ENCODE measurements around the gene MXRA8.
A peak's percentile ranks its signal among the peaks of the same experiment; 100 is the strongest.

The MXRA8 gene

DNA sequence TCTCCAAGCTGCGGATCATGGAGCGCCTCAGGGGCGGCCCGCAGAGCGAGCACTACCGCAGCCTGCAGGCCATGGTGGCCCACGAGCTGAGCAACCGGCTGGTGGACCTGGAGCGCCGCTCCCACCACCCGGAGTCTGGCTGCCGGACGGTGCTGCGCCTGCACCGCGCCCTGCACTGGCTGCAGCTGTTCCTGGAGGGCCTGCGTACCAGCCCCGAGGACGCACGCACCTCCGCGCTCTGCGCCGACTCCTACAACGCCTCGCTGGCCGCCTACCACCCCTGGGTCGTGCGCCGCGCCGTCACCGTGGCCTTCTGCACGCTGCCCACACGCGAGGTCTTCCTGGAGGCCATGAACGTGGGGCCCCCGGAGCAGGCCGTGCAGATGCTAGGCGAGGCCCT lies 31.1 kb downstream of the MXRA8 start:
- CTCF ChIA-PET: no interaction called here
- POLR2A ChIA-PET: no interaction called here
- TF ChIP-seq, protein P1, sequence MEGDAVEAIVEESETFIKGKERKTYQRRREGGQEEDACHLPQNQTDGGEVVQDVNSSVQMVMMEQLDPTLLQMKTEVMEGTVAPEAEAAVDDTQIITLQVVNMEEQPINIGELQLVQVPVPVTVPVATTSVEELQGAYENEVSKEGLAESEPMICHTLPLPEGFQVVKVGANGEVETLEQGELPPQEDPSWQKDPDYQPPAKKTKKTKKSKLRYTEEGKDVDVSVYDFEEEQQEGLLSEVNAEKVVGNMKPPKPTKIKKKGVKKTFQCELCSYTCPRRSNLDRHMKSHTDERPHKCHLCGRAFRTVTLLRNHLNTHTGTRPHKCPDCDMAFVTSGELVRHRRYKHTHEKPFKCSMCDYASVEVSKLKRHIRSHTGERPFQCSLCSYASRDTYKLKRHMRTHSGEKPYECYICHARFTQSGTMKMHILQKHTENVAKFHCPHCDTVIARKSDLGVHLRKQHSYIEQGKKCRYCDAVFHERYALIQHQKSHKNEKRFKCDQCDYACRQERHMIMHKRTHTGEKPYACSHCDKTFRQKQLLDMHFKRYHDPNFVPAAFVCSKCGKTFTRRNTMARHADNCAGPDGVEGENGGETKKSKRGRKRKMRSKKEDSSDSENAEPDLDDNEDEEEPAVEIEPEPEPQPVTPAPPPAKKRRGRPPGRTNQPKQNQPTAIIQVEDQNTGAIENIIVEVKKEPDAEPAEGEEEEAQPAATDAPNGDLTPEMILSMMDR (IDR thresholded peaks at IDR 0.05; ENCODE audit: control extremely low read depth, extremely low read depth, low read depth, missing control alignments): no peak
- DNase-seq (ENCODE audit: extremely low spot score): no peak

DNA sequence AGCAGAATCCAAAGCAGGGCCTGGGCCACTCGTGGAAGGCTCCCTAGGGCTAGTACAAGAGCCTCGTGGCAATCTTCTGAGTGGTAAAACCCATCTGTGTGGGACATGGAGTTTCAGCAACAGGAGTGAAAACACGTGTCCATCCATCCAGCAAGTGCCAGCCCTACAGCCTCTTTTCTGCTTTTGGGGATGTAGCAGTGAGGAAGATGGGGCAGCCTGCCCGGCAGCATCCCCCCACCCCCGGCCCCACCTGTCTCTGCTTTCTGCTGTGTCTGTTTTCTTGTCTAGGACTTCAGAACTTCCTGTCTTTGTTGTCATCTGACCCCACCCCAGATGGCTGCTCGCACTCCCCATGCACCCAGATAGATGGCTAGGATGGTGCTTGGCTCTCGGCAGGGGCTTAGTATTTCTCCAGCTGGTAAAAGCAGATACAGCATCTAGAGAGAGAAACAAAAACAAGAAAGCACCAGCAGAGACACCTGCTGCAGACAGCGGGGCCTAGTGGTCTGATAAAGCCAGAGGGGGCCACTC lies 32.2 kb downstream of the MXRA8 start:
- TF ChIP-seq, protein P1 (IDR thresholded peaks at IDR 0.05; ENCODE audit: control extremely low read depth, extremely low read depth, low read depth, missing control alignments): no peak
- POLR2A ChIA-PET: no interaction called here

DNA sequence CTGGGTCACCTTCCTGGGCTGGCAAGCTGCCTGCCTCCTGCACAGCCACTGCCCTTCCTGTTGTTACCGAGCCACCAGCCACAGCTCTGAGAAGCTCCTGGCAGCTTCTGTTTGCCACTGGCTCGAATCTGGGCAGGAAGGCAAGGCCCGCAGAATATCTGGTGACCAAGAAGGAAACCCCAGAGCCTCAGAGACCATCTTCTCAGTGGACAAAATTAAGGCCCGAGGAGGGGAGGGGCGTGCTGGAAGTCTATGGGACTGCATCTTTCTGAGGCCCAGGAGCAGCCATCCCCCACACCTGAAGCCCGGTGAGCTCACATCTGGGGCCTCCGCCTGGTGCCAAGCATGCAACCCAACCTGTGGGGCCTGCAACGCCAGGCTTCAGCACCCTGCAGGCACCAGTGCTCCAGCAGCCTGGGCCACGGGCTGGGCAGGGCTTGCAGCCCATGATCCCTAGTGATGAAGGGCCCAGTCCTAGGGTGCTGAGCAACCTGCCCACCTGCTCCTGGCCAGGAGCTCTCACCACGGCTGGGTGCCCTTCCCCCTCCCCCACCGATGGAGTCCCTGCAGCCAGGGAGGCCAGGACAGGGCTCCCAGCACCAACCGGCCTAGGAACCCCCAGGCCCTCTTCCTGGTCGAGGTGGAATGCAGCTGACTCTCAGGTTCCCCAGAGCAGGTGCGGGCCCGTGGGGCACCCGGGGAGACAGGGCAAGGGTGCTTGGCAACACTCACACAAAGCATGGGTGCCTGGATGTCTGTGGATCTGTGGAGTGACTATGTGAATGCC lies 32.9 kb downstream of the MXRA8 start:
- CTCF ChIA-PET: interaction anchor here (0.9 to 1.4 kb wide), 2 partner anchors 46 to 203 kb away, joined by 3 to 4 read pairs; no protein-coding TSS in a partner anchor

More for the DNA sequence above, 32.2 kb downstream of the MXRA8 start:
- CTCF ChIA-PET: interaction anchor here (1.4 kb wide), 1 partner anchor 45 kb away, joined by 4 read pairs; no protein-coding TSS in a partner anchor
- no peak for DNase-seq (ENCODE audit: extremely low spot score)

DNA sequence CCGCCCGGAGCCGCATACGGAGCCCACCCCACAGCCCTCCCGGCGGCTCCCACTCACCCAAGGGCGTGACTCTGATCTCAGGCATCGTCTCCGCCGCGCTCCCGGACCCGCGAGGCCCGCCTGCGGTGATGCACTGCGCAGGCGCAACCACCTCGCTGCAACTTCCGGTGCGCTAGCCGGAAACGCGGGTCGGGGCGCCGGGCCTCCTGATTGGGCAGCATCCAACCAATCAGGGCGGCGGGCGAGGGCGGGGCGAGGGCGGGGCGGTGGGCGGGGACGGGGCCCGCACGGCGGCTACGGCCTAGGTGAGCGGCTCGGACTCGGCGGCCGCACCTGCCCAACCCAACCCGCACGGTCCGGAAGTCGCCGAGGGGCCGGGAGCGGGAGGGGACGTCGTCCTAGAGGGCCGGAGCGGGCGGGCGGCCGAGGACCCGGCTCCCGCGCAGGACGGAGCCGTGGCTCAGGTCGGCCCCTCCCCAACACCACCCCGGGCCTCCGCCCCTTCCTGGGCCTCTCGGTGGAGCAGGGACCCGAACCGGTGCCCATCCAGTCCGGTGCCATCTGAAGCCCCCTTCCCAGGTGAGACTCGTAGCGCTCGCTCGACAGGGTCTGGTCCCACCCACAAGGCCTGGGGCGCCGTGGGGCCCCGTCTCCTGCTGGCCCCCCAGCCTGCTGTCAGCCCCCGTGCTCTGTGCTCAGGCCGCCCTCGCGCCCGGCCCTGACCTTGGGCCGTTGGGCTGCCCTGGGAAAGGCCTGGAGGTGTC lies 33.6 kb downstream of the MXRA8 start, which contains the start of the genes CPTP and INTS11:
CPTP (plus strand) TSS at position 279 of the 764 bp plus-strand sequence. CDS start 2,109 bp downstream, outside the sequence.
INTS11 (minus strand) TSS at position 137 of the 764 bp plus-strand sequence; CDS start at position 85, 52 bp downstream.
- ChIA-PET CTCF (interaction anchor here (0.9 to 1.4 kb wide), 2 partner anchors 47 to 202 kb away, joined by 3 to 4 read pairs; no protein-coding TSS in a partner anchor), POLR2A (interaction anchor here (0.7 kb wide), 1 partner anchor 74 kb away, joined by 3 read pairs; no protein-coding TSS in a partner anchor)

More for the DNA sequence above, 32.9 kb downstream of the MXRA8 start:
- DNase-seq (ENCODE audit: extremely low spot score): no peak
- POLR2A ChIA-PET: no interaction called here
- TF ChIP-seq, protein P1 (IDR thresholded peaks at IDR 0.05; ENCODE audit: control extremely low read depth, extremely low read depth, low read depth, missing control alignments): no peak

DNA sequence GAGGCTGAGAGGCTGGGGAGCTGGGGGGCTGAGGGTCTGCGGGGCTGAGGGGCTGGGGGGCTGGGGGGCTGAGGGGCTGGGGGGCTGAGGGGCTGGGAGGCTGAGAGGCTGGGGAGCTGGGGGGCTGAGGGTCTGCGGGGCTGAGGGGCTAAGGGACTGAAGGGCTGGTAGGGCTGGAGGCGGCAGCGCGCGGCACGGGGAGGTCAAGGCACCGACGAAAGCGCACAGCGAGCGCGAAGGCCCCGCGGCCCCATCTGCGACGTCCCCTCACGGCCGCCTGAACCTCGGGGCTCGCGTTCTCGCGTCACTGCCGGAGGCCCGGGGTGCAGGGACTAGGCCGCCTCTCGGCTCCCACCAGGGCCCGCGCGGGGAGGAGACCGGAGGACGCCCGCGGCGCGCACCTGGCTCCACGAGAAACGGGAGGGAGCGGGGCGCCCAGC lies 34.3 kb downstream of the MXRA8 start:
- TF ChIP-seq, protein P1 (IDR thresholded peaks at IDR 0.05; ENCODE audit: control extremely low read depth, extremely low read depth, low read depth, missing control alignments): no peak
- CTCF ChIA-PET: no interaction called here
- POLR2A ChIA-PET: interaction anchor here (0.7 kb wide), 1 partner anchor 73 kb away, joined by 3 read pairs; no protein-coding TSS in a partner anchor
- no peak for DNase-seq (ENCODE audit: extremely low spot score)

More for the DNA sequence above, 33.6 kb downstream of the MXRA8 start, which contains the start of the genes CPTP and INTS11:
- peak; percentile 99 for DNase-seq (ENCODE audit: extremely low spot score)
- TF ChIP-seq, protein P1 (IDR thresholded peaks at IDR 0.05; ENCODE audit: control extremely low read depth, extremely low read depth, low read depth, missing control alignments): no peak

DNA sequence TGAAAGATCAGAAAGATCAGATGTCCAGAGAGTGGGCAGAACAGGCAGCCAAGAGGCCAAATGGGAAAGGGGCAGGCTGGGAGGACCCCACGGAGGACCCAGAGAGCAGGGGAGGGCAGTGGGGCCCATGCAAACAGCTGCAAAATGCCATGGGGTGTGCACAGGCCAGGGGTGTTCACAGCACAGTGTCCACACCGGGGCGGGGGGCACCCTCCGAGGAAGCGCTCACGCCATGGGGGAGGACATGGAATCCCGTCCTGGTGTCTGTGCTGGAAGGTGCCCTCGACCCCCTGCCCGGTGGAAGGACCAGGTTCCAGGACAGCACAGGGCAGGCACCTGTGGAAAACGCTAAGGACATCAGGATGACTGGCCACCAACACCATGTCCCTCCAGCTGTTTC lies 35.4 kb downstream of the MXRA8 start:
- TF ChIP-seq, protein P1 (IDR thresholded peaks at IDR 0.05; ENCODE audit: control extremely low read depth, extremely low read depth, low read depth, missing control alignments): no peak
- DNase-seq (ENCODE audit: extremely low spot score): no peak
- ChIA-PET POLR2A (no interaction called here), CTCF (no interaction called here)

All from GM10248 (cell line).